ENCODE measurements around the gene RNF40. TPM values are rescaled to one million over a fixed set of nuclear protein-coding genes. Genes with fewer than 3 reads are reported as not detected.
A peak's percentile ranks its signal among the peaks of the same experiment; 100 is the strongest.

The RNF40 gene
- total RNA-seq, 1 donor from 2014 or later = 60.9 TPM

DNA sequence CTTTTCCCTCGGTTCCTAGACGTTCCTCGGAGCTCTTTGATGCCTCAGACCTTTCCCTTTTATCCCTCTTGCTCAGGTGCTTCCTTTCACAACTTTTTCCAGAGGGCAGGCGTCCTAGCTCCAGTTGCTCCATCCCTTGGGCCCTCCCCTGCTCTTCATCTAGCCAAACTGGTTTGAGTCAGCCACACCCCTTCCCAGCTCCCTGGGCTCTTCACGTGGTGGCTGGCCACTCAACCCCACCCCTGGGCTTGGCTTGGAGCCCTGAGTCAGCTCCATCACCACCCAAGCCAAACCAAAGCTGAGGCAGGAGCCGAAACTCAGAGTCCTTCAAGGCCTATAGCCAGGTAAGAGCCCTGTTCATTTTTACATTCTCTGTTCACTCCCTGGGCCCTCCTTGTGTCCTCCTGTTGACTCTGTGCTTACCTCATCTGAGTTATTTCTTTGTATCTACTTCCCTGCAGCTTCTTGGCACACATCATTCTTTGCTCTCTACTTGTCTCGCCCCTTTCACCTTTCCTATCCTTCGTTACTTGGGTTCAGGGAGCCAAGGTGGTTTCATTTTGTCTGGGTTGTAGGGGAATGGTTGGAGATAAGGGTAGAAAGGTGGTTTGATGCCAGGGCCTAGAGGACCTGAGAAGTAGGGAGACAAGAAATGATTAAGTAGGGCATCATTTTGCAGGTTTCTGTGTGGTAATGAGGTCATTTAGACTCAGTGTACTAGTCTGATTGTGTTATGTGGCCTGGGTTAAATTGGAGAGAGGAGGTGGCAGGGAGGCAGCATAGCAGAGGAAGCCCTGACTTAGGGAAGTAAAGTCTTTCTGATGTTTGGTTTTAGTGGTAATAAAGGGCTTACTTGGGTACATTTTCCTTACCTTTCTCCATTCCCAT lies 21.5 kb upstream of the RNF40 start:
- peak; percentile 70 to 84 for TF ChIP-seq POLR2AphosphoS5 (IDR thresholded peaks at IDR 0.05; ENCODE audit: insufficient read depth in 1 of 2, low read depth in 1 of 2)
- TF ChIP-seq, protein P1, sequence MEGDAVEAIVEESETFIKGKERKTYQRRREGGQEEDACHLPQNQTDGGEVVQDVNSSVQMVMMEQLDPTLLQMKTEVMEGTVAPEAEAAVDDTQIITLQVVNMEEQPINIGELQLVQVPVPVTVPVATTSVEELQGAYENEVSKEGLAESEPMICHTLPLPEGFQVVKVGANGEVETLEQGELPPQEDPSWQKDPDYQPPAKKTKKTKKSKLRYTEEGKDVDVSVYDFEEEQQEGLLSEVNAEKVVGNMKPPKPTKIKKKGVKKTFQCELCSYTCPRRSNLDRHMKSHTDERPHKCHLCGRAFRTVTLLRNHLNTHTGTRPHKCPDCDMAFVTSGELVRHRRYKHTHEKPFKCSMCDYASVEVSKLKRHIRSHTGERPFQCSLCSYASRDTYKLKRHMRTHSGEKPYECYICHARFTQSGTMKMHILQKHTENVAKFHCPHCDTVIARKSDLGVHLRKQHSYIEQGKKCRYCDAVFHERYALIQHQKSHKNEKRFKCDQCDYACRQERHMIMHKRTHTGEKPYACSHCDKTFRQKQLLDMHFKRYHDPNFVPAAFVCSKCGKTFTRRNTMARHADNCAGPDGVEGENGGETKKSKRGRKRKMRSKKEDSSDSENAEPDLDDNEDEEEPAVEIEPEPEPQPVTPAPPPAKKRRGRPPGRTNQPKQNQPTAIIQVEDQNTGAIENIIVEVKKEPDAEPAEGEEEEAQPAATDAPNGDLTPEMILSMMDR (IDR thresholded peaks at IDR 0.05) = no peak
- peaks cover 22% of the 10 kb centered on the region for H3K4me1 ChIP-seq
- no peaks in the 10 kb centered on the region for H3K9me3 ChIP-seq
- peak overlapping the region in 1 of 2 donors; percentile 24 for H3K4me3 ChIP-seq
- no peak for DNase-seq (ENCODE audit: extremely low spot score in 2 of 2)
- intact Hi-C loops (cut with DNase I) = no loop called here
- peak overlapping the region; percentile 74 for H3K27ac ChIP-seq
- no peaks in the 10 kb centered on the region for H3K27me3 ChIP-seq
- H3K36me3 ChIP-seq = peaks cover 0 to 57% of the 10 kb centered on the region in 2 donors

DNA sequence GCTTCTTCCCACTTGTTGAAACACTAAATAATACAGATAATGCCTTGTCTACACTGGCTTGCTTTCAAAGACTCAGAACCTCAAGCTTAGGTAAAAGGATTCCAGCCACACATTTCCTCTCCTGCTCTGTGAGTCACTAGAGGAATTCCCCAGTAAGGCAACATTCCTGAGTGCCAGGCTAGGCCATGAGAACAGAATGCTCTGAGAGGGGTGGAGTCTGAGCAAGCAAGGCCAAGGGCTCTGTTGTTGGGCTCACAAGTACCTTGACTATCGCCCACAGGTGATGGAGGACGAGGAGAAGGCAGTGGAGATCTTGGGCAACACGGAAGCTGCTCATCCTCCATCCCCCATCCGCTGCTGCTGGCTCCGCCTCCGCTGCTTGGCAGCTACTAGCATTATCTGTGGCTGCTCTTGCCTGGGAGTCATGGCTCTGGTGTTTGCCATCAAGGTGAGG lies 20.6 kb upstream of the RNF40 start:
- H3K4me1 ChIP-seq = peaks cover 22% of the 10 kb centered on the region
- H3K9me3 ChIP-seq = no peaks in the 10 kb centered on the region
- intact Hi-C loops (cut with DNase I) = no loop called here
- TF ChIP-seq, protein P1 (IDR thresholded peaks at IDR 0.05) = no peak
- TF ChIP-seq POLR2A (IDR thresholded peaks at IDR 0.05) (no peak), POLR2AphosphoS5 (IDR thresholded peaks at IDR 0.05; ENCODE audit: insufficient read depth in 1 of 2, low read depth in 1 of 2) (peak; percentile 53 to 76)
- no peak for DNase-seq (ENCODE audit: extremely low spot score in 2 of 2)
- no peaks in the 10 kb centered on the region for H3K27me3 ChIP-seq
- H3K4me3 ChIP-seq = peak overlapping the region in 1 of 2 donors; percentile 24
- peak overlapping the region; percentile 74 for H3K27ac ChIP-seq
- peaks cover 0 to 48% of the 10 kb centered on the region in 2 donors for H3K36me3 ChIP-seq

- Histone ChIP-seq H3K4me1 (peaks cover 30% of the 10 kb centered on the region), H3K4me3 (no peak overlapping the region), H3K27me3 (no peaks in the 10 kb centered on the region), H3K27ac (peak overlapping the region; percentile 42), H3K9me3 (no peaks in the 10 kb centered on the region), H3K36me3 (peaks cover 0 to 26% of the 10 kb centered on the region in 2 donors)
- TF ChIP-seq POLR2A (IDR thresholded peaks at IDR 0.05) (no peak), POLR2AphosphoS5 (IDR thresholded peaks at IDR 0.05; ENCODE audit: insufficient read depth in 1 of 2, low read depth in 1 of 2) (no peak)
- TF ChIP-seq, protein P1 (IDR thresholded peaks at IDR 0.05) = no peak
- no peak for DNase-seq (ENCODE audit: extremely low spot score in 2 of 2)
- intact Hi-C loops (cut with DNase I) = no loop called here
Observed at GRCh38 chr16:30743716-30744115, 18.4 kb upstream of the RNF40 start.

GRCh38 chr16:30744183-30744582 lies 17.9 kb upstream of the RNF40 start:
- no peak overlapping the region for H3K4me3 ChIP-seq
- H3K9me3 ChIP-seq = no peaks in the 10 kb centered on the region
- peaks cover 0 to 21% of the 10 kb centered on the region in 2 donors for H3K36me3 ChIP-seq
- TF ChIP-seq, protein P1 (IDR thresholded peaks at IDR 0.05) = no peak
- TF ChIP-seq POLR2AphosphoS5 (IDR thresholded peaks at IDR 0.05; ENCODE audit: insufficient read depth in 1 of 2, low read depth in 1 of 2) (no peak), POLR2A (IDR thresholded peaks at IDR 0.05) (no peak)
- peak overlapping the region; percentile 42 for H3K27ac ChIP-seq
- no peak for DNase-seq (ENCODE audit: extremely low spot score in 2 of 2)
- H3K4me1 ChIP-seq = peaks cover 35% of the 10 kb centered on the region
- intact Hi-C loops (cut with DNase I) = no loop called here
- H3K27me3 ChIP-seq = no peaks in the 10 kb centered on the region

DNA sequence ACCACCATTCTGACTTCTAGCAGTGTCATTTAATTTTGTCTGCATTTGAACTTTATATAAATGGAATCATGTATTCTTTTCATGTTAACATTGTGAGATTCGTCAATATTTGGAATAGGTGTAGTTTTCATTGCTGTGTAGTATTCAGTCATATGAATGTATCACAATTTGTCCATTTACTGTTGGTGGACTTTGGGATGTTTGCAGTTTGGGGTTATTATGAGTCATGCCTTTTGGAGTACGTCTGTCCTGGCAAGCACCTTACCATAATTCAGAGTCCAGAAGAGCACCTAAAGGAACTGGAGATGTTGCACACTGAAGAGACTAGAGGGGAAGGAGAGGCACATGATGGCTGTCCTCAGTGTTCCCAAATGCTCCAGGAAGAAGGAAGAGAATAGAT lies 17.0 kb upstream of the RNF40 start:
- no peak overlapping the region for H3K27ac ChIP-seq
- DNase-seq (ENCODE audit: extremely low spot score in 2 of 2) = no peak
- H3K36me3 ChIP-seq = peaks cover 0 to 16% of the 10 kb centered on the region in 2 donors
- peaks cover 32% of the 10 kb centered on the region for H3K4me1 ChIP-seq
- no peaks in the 10 kb centered on the region for H3K27me3 ChIP-seq
- no peak for TF ChIP-seq POLR2AphosphoS5 (IDR thresholded peaks at IDR 0.05; ENCODE audit: insufficient read depth in 1 of 2, low read depth in 1 of 2)
- no peak for TF ChIP-seq POLR2A (IDR thresholded peaks at IDR 0.05)
- TF ChIP-seq, protein P1 (IDR thresholded peaks at IDR 0.05) = no peak
- no peaks in the 10 kb centered on the region for H3K9me3 ChIP-seq
- H3K4me3 ChIP-seq = no peak overlapping the region
- intact Hi-C loops (cut with DNase I) = no loop called here
